Mucosa of descending colon (tissue), 3 donors: ENCODE results near the gene BNC2. TPM values are rescaled to one million over a fixed set of nuclear protein-coding genes. Genes with fewer than 3 reads are reported as not detected.
"Not testable (repeated sequence)": the region's sequence is repeated elsewhere in the genome, so short reads cannot be mapped to it uniquely, and the experiment has no call there.

Experiments used
- ATAC-seq: fragments of 200-7000 bp; cut with Tn5 transposase; one replicate; pipeline ENCODE4 v1.9.1; 2020; ENCODE audit warnings: mild to moderate bottlenecking, moderate library complexity
- DNase-seq, 3 donors: peaks; one replicate each; pipeline ENCODE4 v3.0.0-alpha.2; 2020
- H3K36me3 ChIP-seq: fragments of 200-600 bp; one replicate; pipeline ENCODE4 v1.8.0; 2021; ENCODE audit warnings: low read depth, mild to moderate bottlenecking
- H3K4me1 ChIP-seq: fragments of 200-600 bp; one replicate; pipeline ENCODE4 v1.8.0; 2021; ENCODE audit warnings: low read depth, mild to moderate bottlenecking
- H3K4me3 ChIP-seq: fragments of 200-600 bp; one replicate; pipeline ENCODE4 v1.8.0; 2021; ENCODE audit warnings: mild to moderate bottlenecking
- H3K9me3 ChIP-seq: fragments of 200-600 bp; one replicate; pipeline ENCODE4 v1.8.0; 2021; ENCODE audit warnings: mild to moderate bottlenecking
- CTCF ChIP-seq: fragments of 200-600 bp; IDR thresholded peaks from one replicate; pipeline ENCODE4 v1.8.0; 2022; ENCODE audit warnings: antibody characterized with exemption, mild to moderate bottlenecking
- intact Hi-C, 2 donors: fragments of 100-400 bp; cut with DNase I in 1 of 2; cut with micrococcal nuclease in 1 of 2; formaldehyde crosslinking; loops; one replicate each; pipeline versions ENCODE4 v1.11.0 to v1.11.1; 2022; cut with DNase I, micrococcal nuclease
- long read RNA-seq, 2 donors: library from polyadenylated mRNA; unstranded; transcript quantifications; one replicate each; pipeline ENCODE4 v2.0.0, GENCODE V29; 2019 to 2021
- total RNA-seq, 3 donors: library from RNA; stranded (reverse); fragmentation: NEBNext Ultra II Directional in 2 of 3; extraction: Animal tissue kit (Norgen Biotek cat#: 25700) in 2 of 3; gene quantifications; one replicate each; pipeline versions ENCODE4 v1.2.1 to v1.2.4, GENCODE V29; 2021 to 2023
- donor health status: DM: no; HTN: no; CAD: no; lungs with moderate emphysema.
- donor health status: DM: no; HTN: no; CAD: no.
- donor health status: DM: no; HTN: yes; CAD: no.

Gene BNC2
- 100 to 1,000 TPM in 1 of 3 donors, 10 to 100 TPM in 1, 1 to 10 TPM in 1; 8.2 to 192 (median 12.0) TPM for total RNA-seq
- long read RNA-seq, donor 1, partial matches to known transcripts: 6 of 14 reads
- long read RNA-seq, donor 1, other reads (novel, unspliced or antisense): 8 of 14 reads
- long read RNA-seq, donor 2, partial matches to known transcripts: 0 of 2 reads
- long read RNA-seq, donor 2, other reads (novel, unspliced or antisense): 2 of 2 reads

DNA sequence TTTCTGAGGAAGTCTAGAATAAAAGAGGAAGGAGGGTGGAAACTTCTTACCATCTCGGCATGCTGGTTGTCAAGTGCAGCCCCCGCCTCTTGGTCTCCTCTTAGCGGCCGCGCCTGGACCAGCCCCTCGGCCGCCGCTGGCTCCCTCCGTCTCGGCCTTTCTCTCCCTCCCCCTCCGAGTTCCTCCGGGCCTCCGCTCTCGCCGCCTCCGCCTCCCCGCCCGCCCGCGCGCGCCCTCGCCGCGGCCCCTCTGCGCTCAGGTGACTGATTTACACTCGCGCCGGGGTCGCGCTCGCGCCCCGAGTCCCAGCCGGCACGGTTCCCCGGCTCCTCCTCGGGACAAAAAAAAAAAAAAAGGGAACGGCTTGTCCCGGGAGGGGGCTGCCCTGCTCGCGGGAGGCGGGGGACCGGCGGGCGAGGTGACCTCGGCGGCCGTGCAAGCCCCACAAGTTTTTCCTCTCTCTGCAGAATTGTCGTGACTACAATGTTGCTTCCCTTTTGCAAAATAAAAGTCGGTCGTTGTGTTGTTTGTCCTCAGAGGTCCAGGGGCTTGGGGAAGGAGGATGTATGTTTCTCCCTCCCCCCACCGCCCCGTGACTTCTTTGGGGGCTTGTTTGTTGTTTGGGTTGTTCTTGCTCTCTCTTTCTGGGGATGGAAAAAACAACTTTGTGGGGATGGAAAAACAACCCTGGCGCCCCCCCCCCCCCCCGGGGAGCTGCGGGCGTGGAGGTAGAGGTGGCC lies at the start of gene BNC2:
Gene BNC2 (minus strand): TSS at position 75 of the 740 bp plus-strand sequence. CDS start 22 bp downstream, at position 53.
- Histone ChIP-seq H3K4me1 (peaks cover 10% of the 10 kb centered on the region), H3K4me3 (peak within 1 kb of the TSS; percentile 14), H3K36me3 (no peaks in the 10 kb centered on the region), H3K9me3 (no peaks in the 10 kb centered on the region)
- intact Hi-C loops: no loop called here
- TF ChIP-seq CTCF: no peak
- DNase-seq (peak; percentile 33 to 61 (median 61)), ATAC-seq (peak; percentile 59)

DNA sequence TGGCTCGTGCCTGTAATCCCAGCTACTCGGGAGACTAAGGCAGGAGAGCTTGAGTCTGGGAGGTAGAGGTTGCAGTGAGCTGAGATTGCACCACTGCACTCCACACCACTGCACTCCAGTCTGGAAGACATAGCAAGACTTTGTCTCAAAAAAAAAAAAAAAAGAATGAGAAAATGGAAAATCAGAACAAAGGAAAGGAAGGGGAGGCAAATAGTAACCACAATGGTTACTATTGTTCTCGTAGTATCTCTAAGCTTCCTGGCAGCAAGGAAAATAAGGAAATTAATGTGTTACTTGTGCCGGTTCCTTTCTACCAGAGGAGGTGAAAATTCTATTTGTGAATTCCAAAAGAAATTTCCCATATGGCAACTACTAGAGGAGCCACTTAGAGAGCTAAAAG lies 48.5 kb upstream of the BNC2 start:
- no peaks in the 10 kb centered on the region for H3K4me1 ChIP-seq
- ATAC-seq (no peak), DNase-seq (no peak)
- H3K36me3 ChIP-seq: no peaks in the 10 kb centered on the region
- H3K9me3 ChIP-seq: no peaks in the 10 kb centered on the region
- H3K4me3 ChIP-seq: no peak overlapping the region
- intact Hi-C loops: no loop called here
- TF ChIP-seq CTCF: no peak

- intact Hi-C loops: no loop called here
- ATAC-seq (no peak), DNase-seq (no peak)
- TF ChIP-seq CTCF: no peak
- Histone ChIP-seq H3K4me3 (no peak overlapping the region), H3K36me3 (no peaks in the 10 kb centered on the region), H3K4me1 (no peaks in the 10 kb centered on the region), H3K9me3 (no peaks in the 10 kb centered on the region)
These were observed 44.8 kb upstream of the BNC2 start for GRCh38 chr9:16915126-16915831.

- ATAC-seq: no peak
- intact Hi-C loops: no loop called here
These were observed 41.7 kb upstream of the BNC2 start for GRCh38 chr9:16912197-16912596.

DNA sequence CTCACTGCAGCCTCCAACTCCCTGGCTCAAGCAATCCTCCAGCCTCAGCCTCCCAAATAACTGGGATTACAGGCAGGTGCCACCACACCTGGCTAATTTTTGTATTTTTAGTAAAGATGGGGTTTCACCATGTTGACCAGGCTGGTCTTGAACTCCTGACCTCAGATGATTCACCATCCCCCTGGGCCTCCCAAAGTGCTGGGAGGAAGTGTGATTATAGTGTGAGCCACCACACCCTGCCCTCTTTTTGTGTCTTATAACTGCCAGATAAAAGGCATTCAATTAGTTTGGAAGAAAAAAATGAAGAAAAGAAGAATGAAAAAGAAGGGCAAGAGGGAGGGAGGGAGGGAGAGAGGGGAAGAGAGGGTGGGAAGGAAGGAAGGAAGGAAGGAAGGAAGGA lies 37.7 kb upstream of the BNC2 start:
- DNase-seq, intact Hi-C loops, H3K36me3 ChIP-seq, H3K9me3 ChIP-seq, H3K4me3 ChIP-seq, ATAC-seq, H3K4me1 ChIP-seq: not testable (repeated sequence)

More at GRCh38 chr9:16912197-16912596, 41.7 kb upstream of the BNC2 start:
- Histone ChIP-seq H3K9me3 (no peaks in the 10 kb centered on the region), H3K4me1 (no peaks in the 10 kb centered on the region), H3K36me3 (no peaks in the 10 kb centered on the region), H3K4me3 (no peak overlapping the region)
- TF ChIP-seq CTCF: no peak
- no peak for DNase-seq

DNA sequence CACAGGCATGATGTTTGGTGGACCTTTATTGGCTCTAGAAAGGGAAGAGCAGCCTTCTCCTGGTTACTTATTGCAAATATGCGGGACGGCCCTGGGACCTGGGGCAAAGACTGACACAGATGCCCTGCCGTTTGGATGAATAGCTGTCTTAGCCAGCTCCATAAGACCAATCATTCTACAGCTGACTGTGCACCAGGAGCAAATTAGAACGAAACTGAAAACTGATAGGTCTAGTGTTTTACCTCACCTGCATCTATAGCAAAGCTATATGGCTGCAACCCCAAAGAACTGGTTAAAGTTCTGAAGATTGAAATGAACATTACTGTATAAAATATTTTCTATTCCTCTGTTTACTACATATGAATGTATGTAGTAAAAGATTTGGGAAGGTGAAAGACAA lies 34.2 kb upstream of the BNC2 start:
- no peak for ATAC-seq

More for the DNA sequence above, 34.2 kb upstream of the BNC2 start:
- Histone ChIP-seq H3K4me1 (no peaks in the 10 kb centered on the region), H3K36me3 (no peaks in the 10 kb centered on the region), H3K4me3 (no peak overlapping the region), H3K9me3 (no peaks in the 10 kb centered on the region)
- DNase-seq: no peak
- intact Hi-C loops: no loop called here
- TF ChIP-seq CTCF: no peak
